ENCODE data around the gene CELF4.
A peak's percentile ranks its signal among the peaks of the same experiment; 100 is the strongest.

CELF4 gene

DNA sequence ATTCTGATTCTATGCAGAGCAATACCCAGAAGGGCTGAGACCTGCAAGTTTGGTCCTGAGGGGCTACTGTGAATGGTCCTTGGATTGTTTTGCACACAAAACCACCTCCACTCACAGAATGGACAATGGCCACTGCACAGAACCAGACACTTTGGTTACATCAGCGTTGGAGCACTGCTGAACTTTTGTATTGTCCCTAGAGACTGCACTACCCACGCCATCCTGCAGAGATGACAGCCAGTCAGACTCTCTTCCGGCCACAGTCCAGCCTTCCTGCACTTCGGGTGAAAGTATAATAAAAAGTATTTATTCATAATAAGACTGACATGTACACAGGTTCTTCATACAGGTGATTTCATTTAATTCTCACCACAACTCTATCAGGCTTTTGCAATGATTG is 35.7 kb downstream of the CELF4 start:
- WGBS (ENCODE audit: insufficient coverage), result 69% methylated on average over 2 of the region's 4 CpGs
- Histone ChIP-seq H3K27ac (ENCODE audit: insufficient read depth in 1 of 2, low read depth in 1 of 2, low read length in 2 of 2, poor library complexity in 1 of 2, severe bottlenecking in 2 of 2) (no peak overlapping the region), H3K27me3 (replicated peaks in 2 of 5; ENCODE audit: control insufficient read depth in 4 of 5, insufficient read depth in 5 of 5, low read length in 4 of 5) (peaks cover 0 to 58% (median 39%) of the 10 kb centered on the region in 5 experiments), H3K9me3 (ENCODE audit: control extremely low read depth in 1 of 5, control insufficient read depth in 4 of 5, insufficient read depth in 2 of 5, low read depth in 1 of 5, low read length in 4 of 5) (no peaks in the 10 kb centered on the region), H3K4me1 (ENCODE audit: control extremely low read depth in 1 of 4, control insufficient read depth in 4 of 4, insufficient read depth in 4 of 4, low read length in 3 of 4) (peaks cover 0 to 2% (median 0%) of the 10 kb centered on the region in 4 experiments), H3K4me3 (ENCODE audit: control insufficient read depth in 1 of 7, extremely low read depth in 1 of 7, insufficient read depth in 4 of 7, low read depth in 2 of 7, low read length in 6 of 7) (no peak overlapping the region), H3K36me3 (ENCODE audit: control insufficient read depth in 4 of 4, insufficient read depth in 4 of 4, low read length in 3 of 4) (no peaks in the 10 kb centered on the region)
- CTCF ChIA-PET, result interaction anchor here (1.0 kb wide), 1 partner anchor 8 kb away, joined by 3 read pairs; no protein-coding TSS in a partner anchor
- POLR2A ChIA-PET, result no interaction called here
- DNase-seq, result no peak

GRCh38 chr18:37529296-37529695 is 36.3 kb downstream of the CELF4 start:
- Histone ChIP-seq H3K36me3 (ENCODE audit: control insufficient read depth in 4 of 4, insufficient read depth in 4 of 4, low read length in 3 of 4) (no peaks in the 10 kb centered on the region), H3K27me3 (replicated peaks in 2 of 5; ENCODE audit: control insufficient read depth in 4 of 5, insufficient read depth in 5 of 5, low read length in 4 of 5) (peaks cover 0 to 62% (median 39%) of the 10 kb centered on the region in 5 experiments), H3K27ac (ENCODE audit: insufficient read depth in 1 of 2, low read depth in 1 of 2, low read length in 2 of 2, poor library complexity in 1 of 2, severe bottlenecking in 2 of 2) (no peak overlapping the region), H3K4me1 (ENCODE audit: control extremely low read depth in 1 of 4, control insufficient read depth in 4 of 4, insufficient read depth in 4 of 4, low read length in 3 of 4) (peaks cover 0 to 6% (median 1%) of the 10 kb centered on the region in 4 experiments), H3K4me3 (ENCODE audit: control insufficient read depth in 1 of 7, extremely low read depth in 1 of 7, insufficient read depth in 4 of 7, low read depth in 2 of 7, low read length in 6 of 7) (no peak overlapping the region), H3K9me3 (ENCODE audit: control extremely low read depth in 1 of 5, control insufficient read depth in 4 of 5, insufficient read depth in 2 of 5, low read depth in 1 of 5, low read length in 4 of 5) (no peaks in the 10 kb centered on the region)
- CTCF ChIA-PET, result interaction anchor here (1.0 kb wide), 1 partner anchor 8 kb away, joined by 3 read pairs; no protein-coding TSS in a partner anchor
- WGBS (ENCODE audit: insufficient coverage), result 93% methylated on average over 6 of the region's 6 CpGs
- POLR2A ChIA-PET, result interaction anchor here (0.6 kb wide), 1 partner anchor 54 kb away, joined by 3 read pairs; no protein-coding TSS in a partner anchor
- DNase-seq, result no peak

DNA sequence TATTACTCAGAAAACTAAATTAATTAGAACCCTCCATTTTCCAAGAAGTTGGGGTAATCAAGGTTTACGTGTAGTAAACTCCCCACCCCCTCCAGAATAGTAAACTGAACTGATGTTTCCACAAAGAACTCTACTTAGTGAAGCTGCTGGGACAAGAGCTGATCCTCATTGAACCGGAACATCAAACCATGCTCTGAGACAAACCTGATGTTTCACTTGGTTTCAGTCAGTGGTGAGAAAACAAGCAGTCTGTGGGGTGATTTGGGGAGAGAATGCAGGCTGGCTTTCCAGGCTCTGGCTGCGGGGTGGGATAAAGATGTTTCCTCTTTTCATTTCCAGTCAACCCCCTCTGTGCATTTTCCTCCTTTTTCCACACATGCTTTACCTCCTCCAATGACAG is 38.2 kb downstream of the CELF4 start:
- WGBS (ENCODE audit: insufficient coverage), result 94% methylated on average over 2 of the region's 3 CpGs
- H3K27me3 ChIP-seq (replicated peaks in 2 of 5; ENCODE audit: control insufficient read depth in 4 of 5, insufficient read depth in 5 of 5, low read length in 4 of 5), result peaks cover 0 to 73% (median 47%) of the 10 kb centered on the region in 5 experiments
- H3K27ac ChIP-seq (ENCODE audit: insufficient read depth in 1 of 2, low read depth in 1 of 2, low read length in 2 of 2, poor library complexity in 1 of 2, severe bottlenecking in 2 of 2), result no peak overlapping the region
- ChIA-PET CTCF (interaction anchor here (0.8 to 2.6 kb wide), 5 partner anchors 8 to 80 kb away, joined by 3 to 11 read pairs (median 4); no protein-coding TSS in a partner anchor), POLR2A (no interaction called here)
- no peak for DNase-seq
- no peaks in the 10 kb centered on the region for H3K9me3 ChIP-seq (ENCODE audit: control extremely low read depth in 1 of 5, control insufficient read depth in 4 of 5, insufficient read depth in 2 of 5, low read depth in 1 of 5, low read length in 4 of 5)
- no peak overlapping the region for H3K4me3 ChIP-seq (ENCODE audit: control insufficient read depth in 1 of 7, extremely low read depth in 1 of 7, insufficient read depth in 4 of 7, low read depth in 2 of 7, low read length in 6 of 7)
- H3K4me1 ChIP-seq (ENCODE audit: control extremely low read depth in 1 of 4, control insufficient read depth in 4 of 4, insufficient read depth in 4 of 4, low read length in 3 of 4), result peaks cover 0 to 6% (median 2%) of the 10 kb centered on the region in 4 experiments
- no peaks in the 10 kb centered on the region for H3K36me3 ChIP-seq (ENCODE audit: control insufficient read depth in 4 of 4, insufficient read depth in 4 of 4, low read length in 3 of 4)

DNA sequence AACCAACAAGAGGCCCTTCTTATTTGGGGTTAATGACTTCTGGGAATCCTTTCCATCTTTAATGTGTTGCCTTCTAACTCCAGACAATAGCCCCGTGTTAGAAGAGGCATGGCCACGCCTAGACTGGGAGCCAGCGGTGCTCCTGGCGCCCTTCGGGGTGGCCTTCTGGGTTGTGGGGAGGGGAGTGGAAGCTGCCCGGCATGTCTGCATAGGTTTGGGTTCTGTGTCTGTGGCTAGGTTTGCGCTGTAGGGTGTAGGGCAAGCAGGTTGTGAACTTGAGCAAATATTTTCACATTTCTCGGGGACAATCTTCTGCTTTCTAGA is 40.4 kb downstream of the CELF4 start:
- CTCF ChIA-PET, result no interaction called here
- Histone ChIP-seq H3K27ac (ENCODE audit: insufficient read depth in 1 of 2, low read depth in 1 of 2, low read length in 2 of 2, poor library complexity in 1 of 2, severe bottlenecking in 2 of 2) (no peak overlapping the region), H3K27me3 (replicated peaks in 2 of 5; ENCODE audit: control insufficient read depth in 4 of 5, insufficient read depth in 5 of 5, low read length in 4 of 5) (peaks cover 0 to 68% (median 47%) of the 10 kb centered on the region in 5 experiments), H3K4me1 (ENCODE audit: control extremely low read depth in 1 of 4, control insufficient read depth in 4 of 4, insufficient read depth in 4 of 4, low read length in 3 of 4) (peaks cover 0 to 6% (median 2%) of the 10 kb centered on the region in 4 experiments), H3K9me3 (ENCODE audit: control extremely low read depth in 1 of 5, control insufficient read depth in 4 of 5, insufficient read depth in 2 of 5, low read depth in 1 of 5, low read length in 4 of 5) (no peaks in the 10 kb centered on the region), H3K4me3 (ENCODE audit: control insufficient read depth in 1 of 7, extremely low read depth in 1 of 7, insufficient read depth in 4 of 7, low read depth in 2 of 7, low read length in 6 of 7) (no peak overlapping the region), H3K36me3 (ENCODE audit: control insufficient read depth in 4 of 4, insufficient read depth in 4 of 4, low read length in 3 of 4) (no peaks in the 10 kb centered on the region)
- DNase-seq, result no peak
- 61% methylated on average over 5 of the region's 8 CpGs for WGBS (ENCODE audit: insufficient coverage)
- POLR2A ChIA-PET, result no interaction called here

DNA sequence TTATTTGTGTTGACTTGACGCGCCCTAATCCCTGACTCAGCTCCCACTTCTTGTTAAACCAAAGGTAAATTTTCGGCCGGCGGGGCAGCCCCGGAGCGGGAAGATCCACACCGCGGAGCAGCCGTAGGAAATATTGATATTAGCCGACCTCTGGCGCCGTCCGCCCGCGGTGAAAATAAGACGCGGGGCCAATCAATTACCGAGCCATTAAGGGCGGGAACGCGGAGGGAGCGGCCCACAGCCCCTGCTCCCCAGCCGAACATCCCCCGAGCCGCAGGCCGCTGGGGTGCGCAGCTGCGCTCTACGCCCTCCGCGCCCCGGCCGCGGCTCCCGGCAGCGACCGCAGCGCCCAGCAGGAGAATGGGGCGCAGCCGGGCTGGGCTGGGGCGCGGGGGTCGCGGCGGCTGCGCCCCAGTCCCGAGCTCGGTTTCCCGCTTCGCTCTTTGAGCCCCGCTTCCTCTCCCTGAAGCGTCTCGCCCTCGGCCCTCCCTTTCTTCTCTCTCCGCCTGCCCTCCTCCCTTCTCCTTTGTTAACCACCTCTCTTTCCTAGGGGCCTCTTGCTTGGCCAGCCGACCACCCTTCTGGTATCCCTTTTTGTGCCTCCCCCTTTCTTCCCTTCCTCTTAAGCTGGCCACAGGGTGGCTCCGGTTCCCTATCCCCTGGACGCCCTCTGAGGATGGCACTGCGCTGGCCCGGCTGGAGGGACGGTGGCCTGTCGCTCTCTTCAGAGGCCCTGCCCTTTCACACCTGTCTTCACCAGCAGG is 40.9 kb downstream of the CELF4 start:
- Histone ChIP-seq H3K9me3 (ENCODE audit: control extremely low read depth in 1 of 5, control insufficient read depth in 4 of 5, insufficient read depth in 2 of 5, low read depth in 1 of 5, low read length in 4 of 5) (no peaks in the 10 kb centered on the region), H3K4me1 (ENCODE audit: control extremely low read depth in 1 of 4, control insufficient read depth in 4 of 4, insufficient read depth in 4 of 4, low read length in 3 of 4) (peaks cover 0 to 6% (median 2%) of the 10 kb centered on the region in 4 experiments), H3K27ac (ENCODE audit: insufficient read depth in 1 of 2, low read depth in 1 of 2, low read length in 2 of 2, poor library complexity in 1 of 2, severe bottlenecking in 2 of 2) (no peak overlapping the region), H3K36me3 (ENCODE audit: control insufficient read depth in 4 of 4, insufficient read depth in 4 of 4, low read length in 3 of 4) (no peaks in the 10 kb centered on the region), H3K4me3 (ENCODE audit: control insufficient read depth in 1 of 7, extremely low read depth in 1 of 7, insufficient read depth in 4 of 7, low read depth in 2 of 7, low read length in 6 of 7) (peak overlapping the region in 5 of 7 experiments; percentile 16 to 52 (median 46)), H3K27me3 (replicated peaks in 2 of 5; ENCODE audit: control insufficient read depth in 4 of 5, insufficient read depth in 5 of 5, low read length in 4 of 5) (peaks cover 0 to 65% (median 47%) of the 10 kb centered on the region in 5 experiments)
- POLR2A ChIA-PET, result no interaction called here
- DNase-seq, result peak in 1 of 3 donors; percentile 22
- 7% methylated on average over 35 of the region's 63 CpGs for WGBS (ENCODE audit: insufficient coverage)
- CTCF ChIA-PET, result no interaction called here

- CTCF ChIA-PET, result no interaction called here
- POLR2A ChIA-PET, result no interaction called here
- no peak for DNase-seq
- Histone ChIP-seq H3K4me1 (ENCODE audit: control extremely low read depth in 1 of 4, control insufficient read depth in 4 of 4, insufficient read depth in 4 of 4, low read length in 3 of 4) (peaks cover 0 to 6% (median 2%) of the 10 kb centered on the region in 4 experiments), H3K36me3 (ENCODE audit: control insufficient read depth in 4 of 4, insufficient read depth in 4 of 4, low read length in 3 of 4) (no peaks in the 10 kb centered on the region), H3K27ac (ENCODE audit: insufficient read depth in 1 of 2, low read depth in 1 of 2, low read length in 2 of 2, poor library complexity in 1 of 2, severe bottlenecking in 2 of 2) (no peak overlapping the region), H3K9me3 (ENCODE audit: control extremely low read depth in 1 of 5, control insufficient read depth in 4 of 5, insufficient read depth in 2 of 5, low read depth in 1 of 5, low read length in 4 of 5) (no peaks in the 10 kb centered on the region), H3K27me3 (replicated peaks in 2 of 5; ENCODE audit: control insufficient read depth in 4 of 5, insufficient read depth in 5 of 5, low read length in 4 of 5) (peaks cover 0 to 63% (median 47%) of the 10 kb centered on the region in 5 experiments), H3K4me3 (ENCODE audit: control insufficient read depth in 1 of 7, extremely low read depth in 1 of 7, insufficient read depth in 4 of 7, low read depth in 2 of 7, low read length in 6 of 7) (peak overlapping the region in 1 of 7 experiments; percentile 46)
- 32% methylated on average over 6 of the region's 10 CpGs for WGBS (ENCODE audit: insufficient coverage)
Measured at GRCh38 chr18:37524139-37524497, 41.5 kb downstream of the CELF4 start.

All from common myeloid progenitor, CD34-positive (primary cell).